Eye (tissue), 1 donor: ENCODE results near the gene ACTA2.

Experiments used
- DNase-seq: peaks from one replicate; pipeline ENCODE4 v3.0.0-alpha.2; 2015

The ACTA2 gene

GRCh38 chr10:88980800-88981199 is 28.2 kb upstream of the ACTA2 start:
- DNase-seq, result no peak

GRCh38 chr10:88980247-88980646 is 27.7 kb upstream of the ACTA2 start:
- DNase-seq, result no peak

GRCh38 chr10:88979603-88980002 is 27.0 kb upstream of the ACTA2 start:
- no peak for DNase-seq

- peak; percentile 38 for DNase-seq
These were observed 26.6 kb upstream of the ACTA2 start for GRCh38 chr10:88979153-88979562.

GRCh38 chr10:88978463-88978862 is 25.9 kb upstream of the ACTA2 start:
- DNase-seq, result no peak

- DNase-seq, result no peak
These were observed 22.8 kb upstream of the ACTA2 start for GRCh38 chr10:88975377-88975720.

- DNase-seq, result no peak
These were observed 22.1 kb upstream of the ACTA2 start for GRCh38 chr10:88974446-88975376.

GRCh38 chr10:88974012-88974411 is 21.4 kb upstream of the ACTA2 start:
- DNase-seq, result no peak

GRCh38 chr10:88971221-88972061 is 18.9 kb upstream of the ACTA2 start:
- no peak for DNase-seq

- DNase-seq, result no peak
These were observed 15.8 kb upstream of the ACTA2 start for GRCh38 chr10:88968391-88968790.

- no peak for DNase-seq
These were observed 14.2 kb upstream of the ACTA2 start for GRCh38 chr10:88966797-88967196.

- DNase-seq, result no peak
These were observed 12.4 kb upstream of the ACTA2 start for GRCh38 chr10:88964869-88965415.

- no peak for DNase-seq
These were observed 11.8 kb upstream of the ACTA2 start for GRCh38 chr10:88964360-88964759.

GRCh38 chr10:88963318-88963717 is 10.7 kb upstream of the ACTA2 start:
- DNase-seq, result no peak

- no peak for DNase-seq
These were observed 9.8 kb upstream of the ACTA2 start for GRCh38 chr10:88962336-88962735.

- no peak for DNase-seq
These were observed 8.7 kb upstream of the ACTA2 start for GRCh38 chr10:88961266-88961665.

GRCh38 chr10:88960802-88961201 is 8.2 kb upstream of the ACTA2 start:
- DNase-seq, result no peak

GRCh38 chr10:88958721-88959120 is 6.1 kb upstream of the ACTA2 start:
- no peak for DNase-seq

- DNase-seq, result no peak
These were observed 4.8 kb upstream of the ACTA2 start for GRCh38 chr10:88957381-88957780.

GRCh38 chr10:88954458-88955083 is 2.0 kb upstream of the ACTA2 start:
- DNase-seq, result no peak

- DNase-seq, result no peak
These were observed 1.1 kb upstream of the ACTA2 start for GRCh38 chr10:88953662-88954061.

GRCh38 chr10:88949912-88950837 is 2.4 kb downstream of the ACTA2 start:
- peak; percentile 36 for DNase-seq
